ENCODE results near the gene CBLN1. TPM values are rescaled to one million over a fixed set of nuclear protein-coding genes. Genes with fewer than 3 reads are reported as not detected.

The CBLN1 gene
- total RNA-seq (2021; ENCODE audit: unreplicated experiment): not detected
- polyA plus RNA-seq (2012): not detected in 2 replicates
- not detected for Bru-seq, nascent RNA
- not detected for BruChase-seq, experiment 1, labeled RNA remaining after a 6-hour chase
- BruChase-seq, experiment 2, labeled RNA remaining after a 2-hour chase: not detected
- long read RNA-seq: 0 reads

DNA sequence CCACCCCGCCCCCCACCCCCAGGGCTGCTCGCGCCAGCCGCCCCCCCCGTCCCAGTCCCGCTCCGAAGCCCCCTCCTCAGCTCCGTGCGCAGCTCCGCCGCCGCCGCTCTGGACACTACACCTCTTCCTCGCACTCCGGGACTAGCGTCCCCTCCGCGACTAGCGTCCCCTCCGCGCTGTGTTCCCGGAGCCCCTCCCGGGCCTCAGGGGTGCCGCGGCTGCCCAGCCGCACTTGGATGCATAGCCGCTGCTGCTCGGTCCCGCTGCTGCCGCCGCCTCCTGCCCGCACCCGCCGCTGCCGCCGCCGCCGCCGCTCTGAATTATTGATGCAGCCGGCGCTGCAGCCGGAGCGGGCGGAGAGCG lies at the start of gene CBLN1:
TSS of gene CBLN1 (minus strand) at position 359 of the 363 bp plus-strand sequence. CDS start 373 bp downstream, outside the sequence.
- no peak within 1 kb of the TSS for H3K4me2 ChIP-seq (ENCODE audit: low read length)
- H3K4me3 ChIP-seq (replicated peaks in 1 of 2; ENCODE audit: low read depth in 1 of 2, low read length in 2 of 2): no peak within 1 kb of the TSS
- H4K20me1 ChIP-seq (ENCODE audit: insufficient read depth): no peaks in the 10 kb centered on the region
- H3K4me1 ChIP-seq (ENCODE audit: control insufficient read depth in 1 of 2, insufficient read depth in 2 of 2, low read length in 2 of 2): no peaks in the 10 kb centered on the region
- H3K79me2 ChIP-seq (ENCODE audit: insufficient read depth, low read length): no peaks in the 10 kb centered on the region
- intact Hi-C loops (cut with micrococcal nuclease): no loop called here
- no peaks in the 10 kb centered on the region for H3K9me2 ChIP-seq (ENCODE audit: insufficient read depth)
- no peaks in the 10 kb centered on the region for H3K36me3 ChIP-seq (ENCODE audit: control insufficient read depth in 1 of 2, insufficient read depth in 2 of 2, low read length in 2 of 2)
- no peak within 1 kb of the TSS for H3K9ac ChIP-seq (ENCODE audit: low read length)
- no peak within 1 kb of the TSS for H2AFZ ChIP-seq (ENCODE audit: low read depth, low read length, poor library complexity, severe bottlenecking)
- ATAC-seq (no peak), DNase-seq (ENCODE audit: low read depth, low spot score) (no peak)
- BruUV-seq (replicated peaks): no TSS peak
- H3K27ac ChIP-seq (ENCODE audit: low read depth, low read length): no peak within 1 kb of the TSS
- TF ChIP-seq, protein P1, sequence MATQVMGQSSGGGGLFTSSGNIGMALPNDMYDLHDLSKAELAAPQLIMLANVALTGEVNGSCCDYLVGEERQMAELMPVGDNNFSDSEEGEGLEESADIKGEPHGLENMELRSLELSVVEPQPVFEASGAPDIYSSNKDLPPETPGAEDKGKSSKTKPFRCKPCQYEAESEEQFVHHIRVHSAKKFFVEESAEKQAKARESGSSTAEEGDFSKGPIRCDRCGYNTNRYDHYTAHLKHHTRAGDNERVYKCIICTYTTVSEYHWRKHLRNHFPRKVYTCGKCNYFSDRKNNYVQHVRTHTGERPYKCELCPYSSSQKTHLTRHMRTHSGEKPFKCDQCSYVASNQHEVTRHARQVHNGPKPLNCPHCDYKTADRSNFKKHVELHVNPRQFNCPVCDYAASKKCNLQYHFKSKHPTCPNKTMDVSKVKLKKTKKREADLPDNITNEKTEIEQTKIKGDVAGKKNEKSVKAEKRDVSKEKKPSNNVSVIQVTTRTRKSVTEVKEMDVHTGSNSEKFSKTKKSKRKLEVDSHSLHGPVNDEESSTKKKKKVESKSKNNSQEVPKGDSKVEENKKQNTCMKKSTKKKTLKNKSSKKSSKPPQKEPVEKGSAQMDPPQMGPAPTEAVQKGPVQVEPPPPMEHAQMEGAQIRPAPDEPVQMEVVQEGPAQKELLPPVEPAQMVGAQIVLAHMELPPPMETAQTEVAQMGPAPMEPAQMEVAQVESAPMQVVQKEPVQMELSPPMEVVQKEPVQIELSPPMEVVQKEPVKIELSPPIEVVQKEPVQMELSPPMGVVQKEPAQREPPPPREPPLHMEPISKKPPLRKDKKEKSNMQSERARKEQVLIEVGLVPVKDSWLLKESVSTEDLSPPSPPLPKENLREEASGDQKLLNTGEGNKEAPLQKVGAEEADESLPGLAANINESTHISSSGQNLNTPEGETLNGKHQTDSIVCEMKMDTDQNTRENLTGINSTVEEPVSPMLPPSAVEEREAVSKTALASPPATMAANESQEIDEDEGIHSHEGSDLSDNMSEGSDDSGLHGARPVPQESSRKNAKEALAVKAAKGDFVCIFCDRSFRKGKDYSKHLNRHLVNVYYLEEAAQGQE (IDR thresholded peaks at IDR 0.05; ENCODE audit: low read depth): no peak
- no peak for TF ChIP-seq EZH2phosphoT487 (IDR thresholded peaks at IDR 0.05; ENCODE audit: borderline replicate concordance)
- no peak for TF ChIP-seq SIN3A (IDR thresholded peaks at IDR 0.05; ENCODE audit: low read depth)
- no peak for TF ChIP-seq CBX3 (IDR thresholded peaks at IDR 0.05; ENCODE audit: low read depth)
- H3K27me3 ChIP-seq (ENCODE audit: insufficient read depth, low read length): no peaks in the 10 kb centered on the region
- RAD21 ChIA-PET (ENCODE audit: low non-redundant PET in 1 of 2, low total read pairs in 2 of 2, uncharacterized antibody in 2 of 2, unreplicated experiment in 2 of 2): no interaction called here
- POLR2A ChIA-PET: no interaction called here
- no peaks in the 10 kb centered on the region for H3K9me3 ChIP-seq (ENCODE audit: control insufficient read depth in 1 of 2, insufficient read depth in 1 of 2, low read depth in 1 of 2, low read length in 2 of 2)
- CTCF ChIA-PET: no interaction called here

DNA sequence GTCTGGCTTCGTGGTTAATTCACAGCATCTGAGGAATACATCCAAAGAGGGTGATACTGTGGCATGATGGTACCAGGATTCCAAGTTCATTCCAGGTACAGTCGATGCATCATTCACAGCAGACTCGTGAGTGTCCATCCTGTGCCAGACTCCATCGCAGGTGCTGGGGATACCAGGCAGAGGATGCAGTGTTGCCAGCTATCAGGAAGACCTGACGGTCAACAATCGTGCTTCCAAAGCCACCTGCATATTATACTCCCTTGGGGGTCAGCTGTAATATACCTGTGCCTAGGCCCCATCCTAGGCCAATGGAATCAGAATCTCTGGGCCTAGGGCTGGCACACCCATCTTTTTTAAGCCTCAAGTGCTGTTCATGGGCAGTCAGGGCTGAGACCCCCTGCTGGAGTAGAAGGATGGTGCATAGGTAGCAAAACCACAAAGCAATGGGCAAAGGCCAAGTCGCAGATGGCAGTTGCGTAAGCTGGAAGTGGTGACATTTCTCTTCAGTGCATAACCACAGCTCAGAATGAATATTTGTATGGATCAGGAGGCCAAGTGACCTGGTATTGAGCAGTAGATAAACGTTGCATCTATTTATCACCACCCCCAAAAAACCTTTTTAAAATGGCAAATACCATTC lies 49.0 kb upstream of the CBLN1 start:
- intact Hi-C loops (cut with micrococcal nuclease): no loop called here
- no peak for DNase-seq (ENCODE audit: low read depth, low spot score)

More for the DNA sequence above, 49.0 kb upstream of the CBLN1 start:
- Histone ChIP-seq H3K4me2 (ENCODE audit: low read length) (no peak overlapping the region), H3K36me3 (ENCODE audit: control insufficient read depth in 1 of 2, insufficient read depth in 2 of 2, low read length in 2 of 2) (no peaks in the 10 kb centered on the region), H4K20me1 (ENCODE audit: insufficient read depth) (no peaks in the 10 kb centered on the region), H3K79me2 (ENCODE audit: insufficient read depth, low read length) (no peaks in the 10 kb centered on the region), H3K9ac (ENCODE audit: low read length) (no peak overlapping the region), H3K4me3 (replicated peaks in 1 of 2; ENCODE audit: low read depth in 1 of 2, low read length in 2 of 2) (no peak overlapping the region), H3K4me1 (ENCODE audit: control insufficient read depth in 1 of 2, insufficient read depth in 2 of 2, low read length in 2 of 2) (no peaks in the 10 kb centered on the region), H2AFZ (ENCODE audit: low read depth, low read length, poor library complexity, severe bottlenecking) (no peak overlapping the region), H3K9me2 (ENCODE audit: insufficient read depth) (no peaks in the 10 kb centered on the region), H3K27ac (ENCODE audit: low read depth, low read length) (no peak overlapping the region), H3K9me3 (ENCODE audit: control insufficient read depth in 1 of 2, insufficient read depth in 1 of 2, low read depth in 1 of 2, low read length in 2 of 2) (no peaks in the 10 kb centered on the region), H3K27me3 (ENCODE audit: insufficient read depth, low read length) (peaks cover 57% of the 10 kb centered on the region)
- POLR2A ChIA-PET: no interaction called here
- no TSS peak for BruUV-seq (replicated peaks)
- RAD21 ChIA-PET (ENCODE audit: low non-redundant PET in 1 of 2, low total read pairs in 2 of 2, uncharacterized antibody in 2 of 2, unreplicated experiment in 2 of 2): no interaction called here
- CTCF ChIA-PET: no interaction called here
- no peak for ATAC-seq
- TF ChIP-seq POLR2AphosphoS5 (IDR thresholded peaks at IDR 0.05; ENCODE audit: low read depth, low read length) (no peak), EGR1 (IDR thresholded peaks at IDR 0.05; ENCODE audit: low read depth) (no peak), EZH2 (IDR thresholded peaks at IDR 0.05) (no peak), SP1 (IDR thresholded peaks at IDR 0.05; ENCODE audit: low read depth) (no peak), FOSL1 (IDR thresholded peaks at IDR 0.05; ENCODE audit: low read depth) (no peak), TCF7L2 (IDR thresholded peaks at IDR 0.05; ENCODE audit: borderline replicate concordance, extremely low read depth, insufficient read depth, insufficient read length) (no peak)
- TF ChIP-seq, protein P2, sequence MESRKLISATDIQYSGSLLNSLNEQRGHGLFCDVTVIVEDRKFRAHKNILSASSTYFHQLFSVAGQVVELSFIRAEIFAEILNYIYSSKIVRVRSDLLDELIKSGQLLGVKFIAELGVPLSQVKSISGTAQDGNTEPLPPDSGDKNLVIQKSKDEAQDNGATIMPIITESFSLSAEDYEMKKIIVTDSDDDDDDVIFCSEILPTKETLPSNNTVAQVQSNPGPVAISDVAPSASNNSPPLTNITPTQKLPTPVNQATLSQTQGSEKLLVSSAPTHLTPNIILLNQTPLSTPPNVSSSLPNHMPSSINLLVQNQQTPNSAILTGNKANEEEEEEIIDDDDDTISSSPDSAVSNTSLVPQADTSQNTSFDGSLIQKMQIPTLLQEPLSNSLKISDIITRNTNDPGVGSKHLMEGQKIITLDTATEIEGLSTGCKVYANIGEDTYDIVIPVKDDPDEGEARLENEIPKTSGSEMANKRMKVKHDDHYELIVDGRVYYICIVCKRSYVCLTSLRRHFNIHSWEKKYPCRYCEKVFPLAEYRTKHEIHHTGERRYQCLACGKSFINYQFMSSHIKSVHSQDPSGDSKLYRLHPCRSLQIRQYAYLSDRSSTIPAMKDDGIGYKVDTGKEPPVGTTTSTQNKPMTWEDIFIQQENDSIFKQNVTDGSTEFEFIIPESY (IDR thresholded peaks at IDR 0.05; ENCODE audit: extremely low read depth, insufficient replicate concordance, low read length): no peak
- TF ChIP-seq, protein P3, sequence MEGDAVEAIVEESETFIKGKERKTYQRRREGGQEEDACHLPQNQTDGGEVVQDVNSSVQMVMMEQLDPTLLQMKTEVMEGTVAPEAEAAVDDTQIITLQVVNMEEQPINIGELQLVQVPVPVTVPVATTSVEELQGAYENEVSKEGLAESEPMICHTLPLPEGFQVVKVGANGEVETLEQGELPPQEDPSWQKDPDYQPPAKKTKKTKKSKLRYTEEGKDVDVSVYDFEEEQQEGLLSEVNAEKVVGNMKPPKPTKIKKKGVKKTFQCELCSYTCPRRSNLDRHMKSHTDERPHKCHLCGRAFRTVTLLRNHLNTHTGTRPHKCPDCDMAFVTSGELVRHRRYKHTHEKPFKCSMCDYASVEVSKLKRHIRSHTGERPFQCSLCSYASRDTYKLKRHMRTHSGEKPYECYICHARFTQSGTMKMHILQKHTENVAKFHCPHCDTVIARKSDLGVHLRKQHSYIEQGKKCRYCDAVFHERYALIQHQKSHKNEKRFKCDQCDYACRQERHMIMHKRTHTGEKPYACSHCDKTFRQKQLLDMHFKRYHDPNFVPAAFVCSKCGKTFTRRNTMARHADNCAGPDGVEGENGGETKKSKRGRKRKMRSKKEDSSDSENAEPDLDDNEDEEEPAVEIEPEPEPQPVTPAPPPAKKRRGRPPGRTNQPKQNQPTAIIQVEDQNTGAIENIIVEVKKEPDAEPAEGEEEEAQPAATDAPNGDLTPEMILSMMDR (IDR thresholded peaks at IDR 0.05 in 2 of 3, conservative IDR thresholded peaks at IDR 0.05 in 1 of 3; ENCODE audit: borderline replicate concordance in 1 of 3, insufficient read depth in 1 of 3, low read depth in 2 of 3, low read length in 2 of 3): no peak
